A549 treated with RU486 at 1 μM for 4 hours (cell line): ENCODE results near the gene PRAMEF9. TPM values are rescaled to one million over a fixed set of nuclear protein-coding genes. Genes with fewer than 3 reads are reported as not detected.

Source experiments
- total RNA-seq: library from RNA; stranded (reverse); fragments of 200-300 nt; extraction: Qiagen RNA extraction; gene quantifications from 5 replicates; pipeline ENCODE4 v1.2.3, GENCODE V29; 2022; ENCODE audit warnings: low read depth

PRAMEF9 gene
- total RNA-seq = not detected in 5 replicates

GRCh38 chr1:13171548-13171947 lies at the start of gene PRAMEF9:
TSS of gene PRAMEF9 (plus strand) at chr1:13171848. CDS start at chr1:13175281, 3,433 bp downstream.

GRCh38 chr1:13155909-13156308 lies 15.7 kb upstream of the PRAMEF9 start, which contains the start of gene PRAMEF26:
TSS of gene PRAMEF26 (minus strand) at chr1:13156009. CDS start at chr1:13153095, 2,914 bp downstream.

GRCh38 chr1:13165531-13165930 lies 6.1 kb upstream of the PRAMEF9 start, which contains the start of gene HNRNPCL4:
TSS of gene HNRNPCL4 (minus strand) at chr1:13165631. CDS start at chr1:13165467, 164 bp downstream.

GRCh38 chr1:13201309-13201708 lies 29.7 kb downstream of the PRAMEF9 start, which contains the start of gene PRAMEF13:
TSS of gene PRAMEF13 (minus strand) at chr1:13201409. CDS start at chr1:13199589, 1,820 bp downstream.

GRCh38 chr1:13225675-13226204 lies 54.1 kb downstream of the PRAMEF9 start, which contains the start of gene PRAMEF18:
TSS of gene PRAMEF18 (minus strand) at chr1:13226154. CDS start at chr1:13226106, 48 bp downstream.

Other genes starting within 250 kb of the PRAMEF9 start
- not detected in 5 replicates for gene PRAMEF6, start 224.3 kb upstream of the PRAMEF9 start, total RNA-seq
- gene PRAMEF27, start 115.3 kb upstream of the PRAMEF9 start, total RNA-seq = not detected in 5 replicates
- not detected in 5 replicates for gene HNRNPCL3, start 111.1 kb upstream of the PRAMEF9 start, total RNA-seq
- not detected in 5 replicates for gene PRAMEF25, start 101.1 kb upstream of the PRAMEF9 start, total RNA-seq
- gene HNRNPCL2, start 55.0 kb upstream of the PRAMEF9 start, total RNA-seq = not detected in 5 replicates
- gene PRAMEF26, start 15.8 kb upstream of the PRAMEF9 start, total RNA-seq = not detected in 5 replicates
- not detected in 5 replicates for gene HNRNPCL4, start 6.2 kb upstream of the PRAMEF9 start, total RNA-seq
- gene PRAMEF13, start 29.6 kb downstream of the PRAMEF9 start, total RNA-seq = not detected in 5 replicates
- gene PRAMEF18, start 54.3 kb downstream of the PRAMEF9 start, total RNA-seq = not detected in 5 replicates
- not detected in 5 replicates for gene PRAMEF5, start 82.3 kb downstream of the PRAMEF9 start, total RNA-seq
- not detected in 5 replicates for gene PRAMEF8, start 113.3 kb downstream of the PRAMEF9 start, total RNA-seq
- gene PRAMEF33, start 131.7 kb downstream of the PRAMEF9 start, total RNA-seq = not detected in 5 replicates
- not detected in 5 replicates for gene PRAMEF15, start 143.7 kb downstream of the PRAMEF9 start, total RNA-seq
- not detected in 5 replicates for gene PRAMEF14, start 175.3 kb downstream of the PRAMEF9 start, total RNA-seq
- not detected in 5 replicates for gene PRAMEF19, start 200.1 kb downstream of the PRAMEF9 start, total RNA-seq
- not detected in 5 replicates for gene PRAMEF17, start 217.8 kb downstream of the PRAMEF9 start, total RNA-seq
- not detected in 5 replicates for gene PRAMEF20, start 238.6 kb downstream of the PRAMEF9 start, total RNA-seq